Measurements from ENCODE around the gene SULT1A2.

SULT1A2 gene

DNA sequence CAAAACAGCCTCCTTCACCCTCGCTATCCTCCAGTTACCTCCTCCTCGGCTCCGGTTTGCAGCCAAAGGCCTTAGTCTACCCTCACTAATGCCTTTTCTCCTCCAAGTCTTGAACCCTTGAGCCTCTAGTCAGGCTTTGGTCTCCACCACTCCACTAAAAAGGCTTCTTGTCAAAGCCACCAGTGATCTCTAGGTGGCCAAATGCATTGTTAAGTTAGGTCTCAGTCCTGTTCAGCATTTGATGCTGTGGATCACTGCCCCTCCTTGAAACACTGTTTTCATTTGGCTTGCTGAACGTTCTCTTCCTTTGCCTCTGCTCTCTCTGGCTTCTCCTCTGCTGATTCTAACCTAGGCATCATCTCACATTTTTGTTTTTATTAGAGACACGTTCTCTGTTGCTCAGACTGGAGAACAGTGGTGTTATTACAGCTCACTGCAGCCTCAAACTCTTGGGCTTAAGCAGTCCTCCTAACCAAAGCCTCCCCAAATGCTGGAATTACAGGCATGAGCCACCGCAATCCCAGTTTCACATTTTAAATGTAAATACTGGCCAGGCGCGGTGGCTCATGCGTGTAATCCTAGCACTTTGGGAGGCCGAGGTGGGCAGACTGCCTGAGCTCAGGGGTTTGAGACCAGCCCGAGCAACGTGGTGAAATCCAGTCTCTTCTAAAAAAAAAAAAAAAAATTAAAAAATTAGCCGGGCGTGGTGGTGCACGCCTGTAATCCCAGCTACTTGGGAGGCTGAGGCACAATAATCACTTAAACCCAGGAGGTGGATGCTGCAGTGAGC is 42.0 kb downstream of the SULT1A2 start:
- Histone ChIP-seq H3K36me3 (ENCODE audit: low read depth) (peaks cover 16% of the 10 kb centered on the region), H3K27ac (ENCODE audit: poor library complexity, severe bottlenecking) (no peak overlapping the region), H3K9me3 (ENCODE audit: severe bottlenecking) (no peaks in the 10 kb centered on the region), H3K27me3 (ENCODE audit: insufficient read depth, poor library complexity, severe bottlenecking) (no peaks in the 10 kb centered on the region), H3K4me3 (ENCODE audit: severe bottlenecking) (peak overlapping the region; percentile 69), H3K4me1 (ENCODE audit: insufficient read depth, poor library complexity, severe bottlenecking) (peaks cover 4% of the 10 kb centered on the region)
- ATAC-seq (ENCODE audit: low read depth) (peak; percentile 5; the same call in 1 of the 3 replicates), DNase-seq (ENCODE audit: low spot score) (no peak)
- no peak for TF ChIP-seq CTCF (IDR thresholded peaks at IDR 0.05; ENCODE audit: poor library complexity, severe bottlenecking)

DNA sequence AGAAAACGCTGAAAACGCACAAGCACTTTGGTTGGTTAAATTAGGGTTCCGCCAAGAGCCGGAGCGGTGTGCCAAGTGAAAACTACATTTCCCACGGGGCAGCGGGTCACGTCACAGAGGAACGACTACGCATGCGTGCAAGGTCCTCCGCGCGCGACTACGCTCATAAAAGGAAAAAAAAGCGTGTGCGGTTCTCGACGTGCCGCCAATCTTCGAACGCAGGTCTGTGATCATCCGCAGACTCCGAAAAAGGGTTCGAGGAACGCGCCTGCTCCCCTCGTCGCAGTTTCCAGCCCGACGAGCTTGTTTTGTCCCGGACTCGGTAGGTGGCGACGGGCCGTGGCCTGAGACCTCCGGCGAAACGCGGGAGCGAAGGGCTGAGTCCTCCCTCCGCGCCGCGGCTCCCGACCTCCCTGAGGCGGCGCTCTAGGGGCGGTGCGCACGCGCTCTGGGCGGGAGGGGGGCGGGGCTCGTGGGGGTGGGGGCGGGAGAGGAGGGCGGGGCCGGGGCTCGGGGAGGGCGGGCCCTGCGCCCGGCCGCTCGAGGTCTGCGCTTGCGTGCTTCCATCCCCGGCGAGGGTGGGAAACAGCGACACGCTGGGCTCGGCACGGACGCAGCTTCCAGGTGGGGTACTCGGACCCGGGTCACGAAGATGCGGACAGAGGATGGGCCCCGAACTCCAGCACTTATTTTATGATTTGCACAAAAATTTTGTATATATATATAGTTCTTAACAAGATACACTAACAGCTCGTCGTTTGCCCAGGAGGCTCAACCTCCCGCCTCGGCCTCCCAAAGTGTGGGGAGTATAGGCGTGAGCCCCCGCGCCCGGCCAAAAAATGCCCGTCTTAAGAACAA is 42.8 kb downstream of the SULT1A2 start, which contains the start of gene SGF29:
TSS of gene SGF29 (plus strand) at position 145 of the 858 bp plus-strand sequence. CDS start 27,150 bp downstream, outside the sequence.
- H3K27ac ChIP-seq (ENCODE audit: poor library complexity, severe bottlenecking): peak within 1 kb of the TSS; percentile 42
- H3K4me3 ChIP-seq (ENCODE audit: severe bottlenecking): peak within 1 kb of the TSS; percentile 69
- TF ChIP-seq CTCF (IDR thresholded peaks at IDR 0.05; ENCODE audit: poor library complexity, severe bottlenecking): peak; percentile 47
- H3K9me3 ChIP-seq (ENCODE audit: severe bottlenecking): no peaks in the 10 kb centered on the region
- DNase-seq (ENCODE audit: low spot score) (peak; percentile 84), ATAC-seq (ENCODE audit: low read depth) (peak; percentile 84)
- peaks cover 4% of the 10 kb centered on the region for H3K4me1 ChIP-seq (ENCODE audit: insufficient read depth, poor library complexity, severe bottlenecking)
- peaks cover 16% of the 10 kb centered on the region for H3K36me3 ChIP-seq (ENCODE audit: low read depth)
- H3K27me3 ChIP-seq (ENCODE audit: insufficient read depth, poor library complexity, severe bottlenecking): no peaks in the 10 kb centered on the region

DNA sequence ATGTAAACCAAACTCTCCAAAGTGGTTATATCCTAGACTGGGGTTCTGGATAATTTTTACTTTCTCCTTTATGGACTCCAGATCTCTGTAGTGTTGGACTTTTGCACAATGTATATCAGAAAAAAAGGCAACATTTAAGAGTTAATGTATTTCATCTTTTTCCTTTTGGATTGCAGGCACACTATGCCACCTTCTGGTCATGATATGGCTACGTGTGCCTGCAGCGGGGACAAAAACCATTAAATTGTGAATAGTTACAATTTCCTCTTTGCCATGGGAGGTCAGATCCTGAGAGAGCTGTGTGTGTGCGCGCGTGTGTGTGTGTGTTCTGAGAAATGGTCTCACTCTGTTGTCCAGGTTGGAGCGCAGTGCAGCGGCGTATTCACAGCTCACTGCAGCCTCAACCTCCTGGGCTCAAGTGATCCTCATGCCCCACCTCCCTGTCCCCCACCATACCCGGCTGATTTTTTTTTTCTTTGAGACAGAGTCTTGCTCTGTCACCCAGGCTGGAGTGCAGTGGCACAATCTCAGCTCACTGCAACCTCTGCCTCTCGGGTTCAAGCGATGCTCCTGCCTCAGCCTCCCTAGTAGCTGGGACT is 47.5 kb downstream of the SULT1A2 start:
- Histone ChIP-seq H3K4me1 (ENCODE audit: insufficient read depth, poor library complexity, severe bottlenecking) (peaks cover 4% of the 10 kb centered on the region), H3K27me3 (ENCODE audit: insufficient read depth, poor library complexity, severe bottlenecking) (no peaks in the 10 kb centered on the region), H3K36me3 (ENCODE audit: low read depth) (no peaks in the 10 kb centered on the region), H3K9me3 (ENCODE audit: severe bottlenecking) (no peaks in the 10 kb centered on the region), H3K27ac (ENCODE audit: poor library complexity, severe bottlenecking) (no peak overlapping the region), H3K4me3 (ENCODE audit: severe bottlenecking) (no peak overlapping the region)
- DNase-seq (ENCODE audit: low spot score): no peak
- ATAC-seq (ENCODE audit: low read depth): no peak
- TF ChIP-seq CTCF (IDR thresholded peaks at IDR 0.05; ENCODE audit: poor library complexity, severe bottlenecking): peak; percentile 69

- Histone ChIP-seq H3K9me3 (ENCODE audit: severe bottlenecking) (no peaks in the 10 kb centered on the region), H3K27me3 (ENCODE audit: insufficient read depth, poor library complexity, severe bottlenecking) (no peaks in the 10 kb centered on the region), H3K36me3 (ENCODE audit: low read depth) (no peaks in the 10 kb centered on the region), H3K4me1 (ENCODE audit: insufficient read depth, poor library complexity, severe bottlenecking) (peaks cover 2% of the 10 kb centered on the region), H3K27ac (ENCODE audit: poor library complexity, severe bottlenecking) (no peak overlapping the region), H3K4me3 (ENCODE audit: severe bottlenecking) (no peak overlapping the region)
- TF ChIP-seq CTCF (IDR thresholded peaks at IDR 0.05; ENCODE audit: poor library complexity, severe bottlenecking): no peak
- DNase-seq (ENCODE audit: low spot score) (no peak), ATAC-seq (ENCODE audit: low read depth) (no peak)
These were observed 48.5 kb downstream of the SULT1A2 start for GRCh38 chr16:28548306-28548802.

Data from RWPE2 (cell line).